Measurements from ENCODE around the gene LUZP2. TPM values are rescaled to one million over a fixed set of nuclear protein-coding genes. Genes with fewer than 3 reads are reported as not detected.

Gene LUZP2
- total and polyA plus RNA-seq, 2 donors (not counting 1 experiment from before 2014, with no cell fraction given): not detected

GRCh38 chr11:24617856-24618255 lies 121.0 kb downstream of the LUZP2 start:
- Mint-ChIP-seq H3K4me1 (no peaks in the 10 kb centered on the region), H3K4me3 (no peak overlapping the region), H3K27me3 (no peaks in the 10 kb centered on the region), H3K27ac (no peak overlapping the region), H3K9me3 (ENCODE audit: insufficient read depth) (peaks cover 2% of the 10 kb centered on the region)
- H4K20me1 ChIP-seq (ENCODE audit: control insufficient read depth, insufficient read depth, low read length, poor library complexity, severe bottlenecking): no peaks in the 10 kb centered on the region
- H2AFZ ChIP-seq (ENCODE audit: insufficient read depth, low read depth, low read length, poor library complexity, severe bottlenecking): no peak overlapping the region
- DNase-seq (no peak), ATAC-seq (ENCODE audit: low read depth) (no peak)
- no peak overlapping the region for H3K4me2 ChIP-seq (replicated peaks; ENCODE audit: low read depth, low read length, poor library complexity, severe bottlenecking)
- no peaks in the 10 kb centered on the region for H3K79me2 ChIP-seq (ENCODE audit: control insufficient read depth, insufficient read depth, low read length)
- WGBS (ENCODE audit: insufficient coverage): 100% methylated on average over 1 of the region's 1 CpG
- ChIA-PET POLR2A (no interaction called here), CTCF (no interaction called here)
- no peaks in the 10 kb centered on the region for H3K36me3 ChIP-seq (replicated peaks in 1 of 2; ENCODE audit: control extremely low read depth in 1 of 2, control insufficient read depth in 1 of 2, extremely low read depth in 1 of 2, insufficient read depth in 2 of 2, low read length in 1 of 2)
- no peaks in the 10 kb centered on the region for H3K4me1 ChIP-seq (ENCODE audit: control insufficient read depth in 2 of 2, insufficient read depth in 2 of 2, low read length in 2 of 2)
- intact Hi-C loops (cut with micrococcal nuclease): no loop called here
- no peak overlapping the region for H3K27ac ChIP-seq (ENCODE audit: low read length in 2 of 2)
- no peaks in the 10 kb centered on the region for H3K27me3 ChIP-seq (replicated peaks in 1 of 4; ENCODE audit: control extremely low read depth in 1 of 4, control insufficient read depth in 3 of 4, insufficient read depth in 4 of 4, low read length in 3 of 4)
- H3K9me3 ChIP-seq (ENCODE audit: control extremely low read depth in 1 of 3, control insufficient read depth in 2 of 3, insufficient read depth in 1 of 3, low read length in 2 of 3): no peaks in the 10 kb centered on the region
- TF ChIP-seq EZH2 (IDR thresholded peaks at IDR 0.05; ENCODE audit: borderline replicate concordance, insufficient read depth, low read depth, low read length, poor library complexity, severe bottlenecking): no peak
- TF ChIP-seq CTCF (IDR thresholded peaks at IDR 0.05): no peak
- H3K4me3 ChIP-seq (ENCODE audit: control extremely low read depth in 1 of 5, extremely low read depth in 1 of 5, insufficient read depth in 1 of 5, low read depth in 2 of 5, low read length in 4 of 5): no peak overlapping the region
- no peak overlapping the region for H3K9ac ChIP-seq (ENCODE audit: low read length)

GRCh38 chr11:24619900-24620299 lies 123.0 kb downstream of the LUZP2 start:
- CTCF ChIA-PET: no interaction called here
- WGBS (ENCODE audit: insufficient coverage): no CpG with 5 or more reads among the region's 1 CpG
- Histone ChIP-seq H3K4me1 (ENCODE audit: control insufficient read depth in 2 of 2, insufficient read depth in 2 of 2, low read length in 2 of 2) (no peaks in the 10 kb centered on the region), H2AFZ (ENCODE audit: insufficient read depth, low read depth, low read length, poor library complexity, severe bottlenecking) (no peak overlapping the region), H3K9me3 (ENCODE audit: control extremely low read depth in 1 of 3, control insufficient read depth in 2 of 3, insufficient read depth in 1 of 3, low read length in 2 of 3) (no peaks in the 10 kb centered on the region), H3K79me2 (ENCODE audit: control insufficient read depth, insufficient read depth, low read length) (no peaks in the 10 kb centered on the region), H3K4me3 (ENCODE audit: control extremely low read depth in 1 of 5, extremely low read depth in 1 of 5, insufficient read depth in 1 of 5, low read depth in 2 of 5, low read length in 4 of 5) (no peak overlapping the region), H3K9ac (ENCODE audit: low read length) (no peak overlapping the region), H3K36me3 (replicated peaks in 1 of 2; ENCODE audit: control extremely low read depth in 1 of 2, control insufficient read depth in 1 of 2, extremely low read depth in 1 of 2, insufficient read depth in 2 of 2, low read length in 1 of 2) (no peaks in the 10 kb centered on the region), H4K20me1 (ENCODE audit: control insufficient read depth, insufficient read depth, low read length, poor library complexity, severe bottlenecking) (no peaks in the 10 kb centered on the region), H3K27ac (ENCODE audit: low read length in 2 of 2) (no peak overlapping the region), H3K27me3 (replicated peaks in 1 of 4; ENCODE audit: control extremely low read depth in 1 of 4, control insufficient read depth in 3 of 4, insufficient read depth in 4 of 4, low read length in 3 of 4) (no peaks in the 10 kb centered on the region), H3K4me2 (replicated peaks; ENCODE audit: low read depth, low read length, poor library complexity, severe bottlenecking) (no peak overlapping the region)
- POLR2A ChIA-PET: no interaction called here
- H3K4me1 Mint-ChIP-seq: no peaks in the 10 kb centered on the region
- H3K4me3 Mint-ChIP-seq: no peak overlapping the region
- ATAC-seq (ENCODE audit: low read depth) (no peak), DNase-seq (no peak)
- TF ChIP-seq EZH2 (IDR thresholded peaks at IDR 0.05; ENCODE audit: borderline replicate concordance, insufficient read depth, low read depth, low read length, poor library complexity, severe bottlenecking): no peak
- TF ChIP-seq CTCF (IDR thresholded peaks at IDR 0.05): no peak
- intact Hi-C loops (cut with micrococcal nuclease): no loop called here
- H3K9me3 Mint-ChIP-seq (ENCODE audit: insufficient read depth): no peaks in the 10 kb centered on the region
- no peak overlapping the region for H3K27ac Mint-ChIP-seq
- H3K27me3 Mint-ChIP-seq: no peaks in the 10 kb centered on the region
